ENCODE measurements around the gene BPTF. TPM values are rescaled to one million over a fixed set of nuclear protein-coding genes. Genes with fewer than 3 reads are reported as not detected.

Gene BPTF
- total and polyA plus RNA-seq, 2 of the 13 experiments (the other 11 are each of a cell fraction or from before 2014, with no cell fraction given), result 43.5 to 66.1 TPM

GRCh38 chr17:68011199-68011665, 185.9 kb downstream of the BPTF start (continued):
- TF ChIP-seq ZNF205 (CRISPR knock-in tag; IDR thresholded peaks at IDR 0.05), result no peak
- no peak for TF ChIP-seq TERF1 (CRISPR knock-in tag; IDR thresholded peaks at IDR 0.05)
- TF ChIP-seq ZNF616 (CRISPR knock-in tag; IDR thresholded peaks at IDR 0.05; ENCODE audit: low read depth), result no peak
- no peak for TF ChIP-seq BRF2 (CRISPR knock-in tag; IDR thresholded peaks at IDR 0.05)
- TF ChIP-seq NCOA2 (CRISPR knock-in tag; IDR thresholded peaks at IDR 0.05), result no peak
- TF ChIP-seq SMAD9 (CRISPR knock-in tag; IDR thresholded peaks at IDR 0.05), result no peak
- TF ChIP-seq ZNF713 (CRISPR knock-in tag; IDR thresholded peaks at IDR 0.05), result no peak
- no peak for TF ChIP-seq ZNF577 (CRISPR knock-in tag; IDR thresholded peaks at IDR 0.05; ENCODE audit: borderline replicate concordance, low read depth)
- no peak for TF ChIP-seq CBX5 (CRISPR knock-in tag; IDR thresholded peaks at IDR 0.05; ENCODE audit: borderline replicate concordance)
- TF ChIP-seq TBX3 (IDR thresholded peaks at IDR 0.05; ENCODE audit: borderline replicate concordance), result no peak
- TF ChIP-seq ZNF7 (CRISPR knock-in tag; IDR thresholded peaks at IDR 0.05), result no peak
- TF ChIP-seq KDM5B (CRISPR knock-in tag; IDR thresholded peaks at IDR 0.05; ENCODE audit: borderline replicate concordance), result peak; percentile 41; the same call in 1 of the 2 replicates
- TF ChIP-seq ATAD3A (CRISPR knock-in tag; IDR thresholded peaks at IDR 0.05), result no peak
- no peak for TF ChIP-seq ZNF207 (IDR thresholded peaks at IDR 0.05; ENCODE audit: borderline replicate concordance)
- TF ChIP-seq ATM (IDR thresholded peaks at IDR 0.05; ENCODE audit: borderline replicate concordance), result no peak
- TF ChIP-seq IKZF5 (CRISPR knock-in tag; IDR thresholded peaks at IDR 0.05), result no peak
- no peak for TF ChIP-seq NCOA5 (CRISPR knock-in tag; IDR thresholded peaks at IDR 0.05)
- TF ChIP-seq ZNF407 (CRISPR knock-in tag; IDR thresholded peaks at IDR 0.05; ENCODE audit: not compliant biosample characterization), result no peak
- no peak for TF ChIP-seq ZNF781 (CRISPR knock-in tag; IDR thresholded peaks at IDR 0.05; ENCODE audit: borderline replicate concordance, not compliant biosample characterization)

Data from HepG2 (cell line).